GM12801 (cell line): ENCODE data around the gene DEDD.

Experiments
- TF ChIP-seq, protein P1 (sequence below): IDR thresholded peaks from one replicate; pipeline ENCODE4 v1.5.1; 2011; ENCODE audit warnings: control low read depth; ENCODE audit not compliant: insufficient read length; ENCODE audit errors: extremely low read depth

DEDD gene

GRCh38 chr1:161106431-161106830 lies 26.0 kb downstream of the DEDD start:
- TF ChIP-seq, protein P1, sequence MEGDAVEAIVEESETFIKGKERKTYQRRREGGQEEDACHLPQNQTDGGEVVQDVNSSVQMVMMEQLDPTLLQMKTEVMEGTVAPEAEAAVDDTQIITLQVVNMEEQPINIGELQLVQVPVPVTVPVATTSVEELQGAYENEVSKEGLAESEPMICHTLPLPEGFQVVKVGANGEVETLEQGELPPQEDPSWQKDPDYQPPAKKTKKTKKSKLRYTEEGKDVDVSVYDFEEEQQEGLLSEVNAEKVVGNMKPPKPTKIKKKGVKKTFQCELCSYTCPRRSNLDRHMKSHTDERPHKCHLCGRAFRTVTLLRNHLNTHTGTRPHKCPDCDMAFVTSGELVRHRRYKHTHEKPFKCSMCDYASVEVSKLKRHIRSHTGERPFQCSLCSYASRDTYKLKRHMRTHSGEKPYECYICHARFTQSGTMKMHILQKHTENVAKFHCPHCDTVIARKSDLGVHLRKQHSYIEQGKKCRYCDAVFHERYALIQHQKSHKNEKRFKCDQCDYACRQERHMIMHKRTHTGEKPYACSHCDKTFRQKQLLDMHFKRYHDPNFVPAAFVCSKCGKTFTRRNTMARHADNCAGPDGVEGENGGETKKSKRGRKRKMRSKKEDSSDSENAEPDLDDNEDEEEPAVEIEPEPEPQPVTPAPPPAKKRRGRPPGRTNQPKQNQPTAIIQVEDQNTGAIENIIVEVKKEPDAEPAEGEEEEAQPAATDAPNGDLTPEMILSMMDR, result no peak

- TF ChIP-seq, protein P1, result no peak
Measured at GRCh38 chr1:161100556-161100955, 31.9 kb downstream of the DEDD start.

DNA sequence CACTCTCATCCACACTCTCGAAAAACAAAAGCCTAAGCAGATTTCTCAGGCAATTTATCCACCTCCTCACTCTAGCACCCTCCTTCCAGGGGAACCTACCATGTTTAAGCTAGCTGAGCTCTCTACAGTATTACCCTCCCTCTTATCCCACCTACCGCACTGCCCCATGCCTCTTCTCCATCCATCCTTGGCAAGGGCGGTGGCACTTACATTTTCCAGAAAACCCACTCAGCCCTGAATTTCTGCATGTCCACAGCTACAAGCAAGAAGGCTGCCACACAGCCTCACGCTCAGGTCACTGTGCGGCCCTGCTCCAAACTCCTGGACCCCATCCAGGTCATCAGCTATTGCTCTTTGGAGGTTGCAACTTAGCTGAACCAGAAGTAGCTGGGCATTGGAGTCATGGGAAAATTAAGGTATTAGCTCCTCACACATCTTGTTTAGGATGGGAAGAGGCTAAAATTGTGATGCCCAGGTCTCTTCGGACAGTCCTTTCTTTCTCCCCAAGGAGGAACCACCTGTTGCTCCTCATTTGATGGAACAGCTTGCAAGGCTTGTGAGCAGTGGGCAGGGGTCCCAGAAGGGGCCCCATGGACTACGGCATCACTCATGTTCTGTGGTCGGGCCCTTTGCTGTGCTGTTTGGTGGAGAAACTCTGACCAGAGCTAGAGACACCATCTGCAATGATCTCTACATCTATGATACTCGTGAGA lies 33.2 kb downstream of the DEDD start:
- TF ChIP-seq, protein P1, result no peak

DNA sequence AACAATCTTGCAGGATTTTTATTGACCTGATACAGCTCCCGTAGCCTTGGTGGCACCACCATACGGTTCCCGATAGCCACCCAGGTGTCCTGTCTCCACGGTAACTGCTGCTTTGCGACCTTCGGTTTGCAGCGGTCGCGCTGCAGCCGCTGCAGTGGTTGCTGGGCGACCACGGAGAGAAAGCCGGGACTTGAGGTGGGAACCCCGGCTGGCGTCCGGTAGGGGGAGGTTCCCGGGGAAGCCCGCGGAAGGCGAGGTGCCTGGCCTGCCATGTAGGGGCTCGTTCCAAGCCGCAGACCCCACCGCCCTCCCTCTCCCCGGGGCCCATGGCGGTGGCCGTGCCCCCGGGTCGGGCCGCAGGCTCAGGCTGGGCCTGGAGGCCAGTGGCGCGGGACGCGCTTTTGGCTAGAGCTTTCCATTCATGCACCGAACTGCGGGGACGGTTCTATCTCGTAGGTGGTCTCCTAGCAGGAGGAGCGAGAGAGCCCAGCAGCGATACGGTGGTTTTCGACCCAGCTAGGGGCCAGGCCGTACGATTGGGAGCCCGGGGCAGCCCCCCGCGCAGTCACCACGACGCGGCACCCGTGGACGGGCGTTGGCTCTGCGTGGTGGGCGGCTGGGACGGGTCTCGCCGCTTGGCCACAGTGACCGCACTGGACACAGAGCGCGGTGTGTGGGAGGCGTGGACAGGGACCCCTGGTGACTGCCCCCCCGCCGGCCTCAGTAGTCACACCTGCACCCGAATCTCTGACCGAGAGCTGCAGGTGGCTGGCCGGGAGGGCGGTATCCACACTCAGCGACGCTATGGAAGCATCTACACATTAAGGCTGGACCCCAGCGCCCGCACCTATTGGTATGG lies 34.0 kb downstream of the DEDD start, which contains the start of gene KLHDC9:
TSS of gene KLHDC9 (plus strand) at position 152 of the 859 bp plus-strand sequence. CDS start at position 327, 175 bp downstream.
- TF ChIP-seq, protein P1, result no peak

DNA sequence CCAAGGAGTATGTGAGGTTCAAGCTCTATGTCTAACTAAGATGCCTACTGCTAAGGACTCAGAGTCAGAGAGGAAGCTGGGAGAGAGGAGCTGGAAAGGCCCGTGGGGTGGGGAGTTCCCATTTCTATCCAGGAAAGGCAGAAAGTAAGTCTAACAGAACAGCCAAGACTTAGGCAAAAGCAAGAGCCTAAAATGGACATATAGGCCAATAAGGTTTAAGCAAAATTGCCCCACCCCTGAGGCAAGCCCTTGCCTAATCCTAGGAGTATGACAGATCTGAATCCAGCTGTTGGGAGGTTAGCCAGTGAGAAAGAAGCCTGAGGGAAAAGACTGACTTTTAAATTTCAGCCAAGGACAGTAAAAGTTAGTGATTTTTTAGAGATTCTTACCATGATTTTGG lies 35.9 kb downstream of the DEDD start:
- TF ChIP-seq, protein P1, result no peak

DNA sequence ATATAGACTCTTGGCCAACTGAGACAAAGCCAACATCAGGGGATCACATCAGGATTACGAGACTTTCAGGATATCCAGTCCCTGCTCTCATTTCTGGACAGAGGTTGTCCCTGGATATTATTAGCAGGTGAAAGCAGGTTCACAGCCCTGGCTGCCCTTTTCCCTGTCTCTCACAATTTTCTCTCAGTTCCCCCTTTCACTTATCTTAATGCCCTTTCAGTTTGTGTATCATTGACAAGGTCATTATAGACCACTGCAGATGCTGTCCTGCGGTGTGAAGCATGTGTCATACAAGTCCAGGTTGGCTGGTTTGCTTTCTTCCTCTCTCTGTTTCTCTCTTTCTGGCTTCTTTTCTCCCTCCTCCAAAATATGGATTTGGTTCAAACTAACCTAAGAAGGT lies 36.5 kb downstream of the DEDD start:
- TF ChIP-seq, protein P1, result no peak

GRCh38 chr1:161095230-161095629 lies 37.2 kb downstream of the DEDD start:
- TF ChIP-seq, protein P1, result no peak
